Upper lobe of left lung (tissue), 6 donors: Measurements from ENCODE around the gene GRHPR. TPM values are rescaled to one million over a fixed set of nuclear protein-coding genes. Genes with fewer than 3 reads are reported as not detected.

Experiments
- ATAC-seq, 2 donors: fragments of 200-7000 bp; cut with Tn5 transposase; one replicate each; pipeline ENCODE4 v1.9.1; 2022; ENCODE audit warnings: mild to moderate bottlenecking in 2 of 2, moderate library complexity in 2 of 2; ENCODE audit not compliant: low FRiP score in 2 of 2
- DNase-seq, 2 donors: peaks; one replicate each; pipeline ENCODE4 v3.0.0-alpha.2; 2019 to 2020
- H3K27ac ChIP-seq, 4 donors: fragments of 200-600 bp; sonication (generic); one replicate each; pipeline ENCODE4 v1.5.1; 2016 to 2019
- H3K27me3 ChIP-seq, 4 donors: fragments of 200-600 bp; sonication (generic); one replicate each; pipeline ENCODE4 v1.5.1; 2017 to 2019
- H3K36me3 ChIP-seq, 4 donors: fragments of 200-600 bp; sonication (generic); one replicate each; pipeline ENCODE4 v1.5.1; 2016 to 2019
- H3K4me1 ChIP-seq, 4 donors: fragments of 200-600 bp; sonication (generic); one replicate each; pipeline ENCODE4 v1.5.1; 2018 to 2019
- H3K4me3 ChIP-seq, 4 donors: fragments of 200-600 bp; sonication (generic); one replicate each; pipeline ENCODE4 v1.5.1; 2017 to 2019; ENCODE audit warnings: mild to moderate bottlenecking in 2 of 4, moderate library complexity in 1 of 4
- H3K9me3 ChIP-seq, 4 donors: fragments of 200-600 bp; sonication (generic); one replicate each; pipeline ENCODE4 v1.5.1; 2018 to 2019
- CTCF ChIP-seq, 6 experiments: fragments of 450-650 bp in 4 of 6; fragments of 200-600 bp in 2 of 6; sonication (generic) in 2 of 6; IDR thresholded peaks; one replicate each; pipeline ENCODE4 v1.5.1; 2016 to 2019; ENCODE audit warnings: antibody characterized with exemption in 6 of 6
- EP300 ChIP-seq, 4 donors: sonication (generic); formaldehyde crosslinking; IDR thresholded peaks; one replicate each; pipeline ENCODE4 v1.5.1; 2017; ENCODE audit warnings: antibody characterized with exemption in 4 of 4, control low read depth in 2 of 4
- POLR2A ChIP-seq, 4 donors: fragments of 450-650 bp; IDR thresholded peaks; one replicate each; pipeline ENCODE4 v1.5.1; 2016 to 2017; ENCODE audit warnings: antibody characterized with exemption in 4 of 4, mild to moderate bottlenecking in 2 of 4
- POLR2AphosphoS5 ChIP-seq, 2 donors: sonication (generic); formaldehyde crosslinking; IDR thresholded peaks; one replicate each; pipeline ENCODE4 v1.5.1; 2017; ENCODE audit warnings: antibody characterized with exemption in 2 of 2
- WGBS, 2 donors: methylation state at CpG; one replicate each; pipeline ENCODE4 v1.1.5; 2017 to 2018; 5-methylcytosine and 5-hydroxymethylcytosine counted together
- total RNA-seq, 6 donors: library from RNA; depleted of rRNA in 4 of 6; stranded (reverse); fragments of >200 nt in 4 of 6; gene quantifications; one replicate each; pipeline versions ENCODE4 v1.1.0 to v1.2.1, GENCODE V29; 2016 to 2021
- donor health status: DM: no; HTN: no; CAD: no; lungs with moderate emphysema.
- donor health status: DM: no; HTN: yes; CAD: no; lungs with severe emphysema.

The GRHPR gene
- total RNA-seq, 6 donors from 2014 or later: 68.2 to 97.6 (median 81.3) TPM

- ATAC-seq: no peak
- Histone ChIP-seq H3K9me3 (no peaks in the 10 kb centered on the region), H3K4me1 (no peaks in the 10 kb centered on the region), H3K27me3 (no peaks in the 10 kb centered on the region), H3K36me3 (no peaks in the 10 kb centered on the region), H3K27ac (no peak overlapping the region), H3K4me3 (no peak overlapping the region)
- TF ChIP-seq CTCF (IDR thresholded peaks at IDR 0.05) (no peak), POLR2A (IDR thresholded peaks at IDR 0.05) (no peak), POLR2AphosphoS5 (IDR thresholded peaks at IDR 0.05) (no peak), EP300 (IDR thresholded peaks at IDR 0.05) (no peak)
- DNase-seq: peak in 1 of 2 donors; percentile 60
- WGBS, 2 donors: 81 to 87% methylated on average over 20 to 22 of the region's 22 CpGs
Measured at GRCh38 chr9:37408933-37409710, 13.4 kb upstream of the GRHPR start.

GRCh38 chr9:37410354-37410861, 12.1 kb upstream of the GRHPR start:
- H3K27ac ChIP-seq: no peak overlapping the region
- no peaks in the 10 kb centered on the region for H3K9me3 ChIP-seq
- H3K27me3 ChIP-seq: no peaks in the 10 kb centered on the region
- no peak overlapping the region for H3K4me3 ChIP-seq
- peak in 1 of 2 donors; percentile 51 for DNase-seq
- ATAC-seq: no peak
- 90 to 94% methylated on average over 9 of the region's 9 CpGs for WGBS, 2 donors
- no peaks in the 10 kb centered on the region for H3K36me3 ChIP-seq
- peaks cover 0 to 11% (median 7%) of the 10 kb centered on the region in 4 donors for H3K4me1 ChIP-seq
- TF ChIP-seq POLR2AphosphoS5 (IDR thresholded peaks at IDR 0.05) (no peak), CTCF (IDR thresholded peaks at IDR 0.05) (no peak), EP300 (IDR thresholded peaks at IDR 0.05) (no peak), POLR2A (IDR thresholded peaks at IDR 0.05) (no peak)

GRCh38 chr9:37410969-37411785, 11.3 kb upstream of the GRHPR start:
- 80 to 85% methylated on average over 8 to 12 of the region's 13 CpGs for WGBS, 2 donors
- H3K4me3 ChIP-seq: no peak overlapping the region

More at GRCh38 chr9:37410969-37411785, 11.3 kb upstream of the GRHPR start:
- H3K36me3 ChIP-seq: no peaks in the 10 kb centered on the region
- no peak overlapping the region for H3K27ac ChIP-seq
- ATAC-seq (no peak), DNase-seq (no peak)
- TF ChIP-seq EP300 (IDR thresholded peaks at IDR 0.05): no peak
- no peak for TF ChIP-seq POLR2AphosphoS5 (IDR thresholded peaks at IDR 0.05)
- no peak for TF ChIP-seq CTCF (IDR thresholded peaks at IDR 0.05)
- no peak for TF ChIP-seq POLR2A (IDR thresholded peaks at IDR 0.05)
- no peaks in the 10 kb centered on the region for H3K9me3 ChIP-seq
- H3K4me1 ChIP-seq: peaks cover 0 to 11% (median 8%) of the 10 kb centered on the region in 4 donors
- H3K27me3 ChIP-seq: no peaks in the 10 kb centered on the region
